ENCODE results near the gene ITGA6. TPM values are rescaled to one million over a fixed set of nuclear protein-coding genes. Genes with fewer than 3 reads are reported as not detected.

ITGA6 gene
- total and polyA plus RNA-seq, 2 donors (not counting 1 experiment from before 2014, with no cell fraction given): 6.4 to 19.8 TPM

DNA sequence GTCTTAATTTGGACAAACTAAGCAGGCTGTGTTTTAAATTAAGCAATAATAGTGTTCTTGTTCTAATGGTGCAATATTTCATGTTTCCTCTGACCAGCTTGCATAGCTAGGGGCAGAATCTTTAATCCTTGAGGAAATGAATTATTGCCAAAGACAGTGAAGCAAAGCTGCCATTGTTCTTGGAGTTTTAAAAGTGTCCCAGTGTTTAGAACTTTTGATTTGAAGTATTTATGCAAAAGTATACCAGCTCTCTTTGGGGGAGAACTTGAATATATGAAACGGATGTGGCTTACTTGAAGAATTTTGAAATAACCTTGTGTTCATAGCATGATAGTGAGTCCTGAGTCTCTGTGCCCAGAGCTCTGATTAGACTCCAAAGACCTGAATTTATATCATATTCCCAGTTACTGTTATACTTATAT lies 33.4 kb downstream of the ITGA6 start:
- Histone ChIP-seq H3K36me3 (ENCODE audit: control insufficient read depth, insufficient read depth, low read length) (no peaks in the 10 kb centered on the region), H3K27ac (ENCODE audit: insufficient read depth, low read length) (no peak overlapping the region), H3K27me3 (ENCODE audit: control insufficient read depth, insufficient read depth, low read length) (no peaks in the 10 kb centered on the region), H2AFZ (ENCODE audit: low read length) (no peak overlapping the region), H4K20me1 (ENCODE audit: control insufficient read depth, extremely low read depth, insufficient read depth, low read length) (no peaks in the 10 kb centered on the region), H3K4me3 (replicated peaks in 1 of 4; ENCODE audit: control extremely low read depth in 1 of 4, insufficient read depth in 1 of 4, low read depth in 3 of 4, low read length in 4 of 4) (no peak overlapping the region), H3K4me2 (ENCODE audit: extremely low read depth, insufficient read depth, low read length) (no peak overlapping the region), H3K4me1 (ENCODE audit: control insufficient read depth, extremely low read depth, insufficient read depth, low read length) (peaks cover 2% of the 10 kb centered on the region), H3K79me2 (ENCODE audit: control insufficient read depth, insufficient read depth, low read length) (no peaks in the 10 kb centered on the region), H3K9me3 (ENCODE audit: control insufficient read depth, insufficient read depth, low read depth, low read length) (no peaks in the 10 kb centered on the region), H3K9ac (ENCODE audit: insufficient read depth, low read length) (no peak overlapping the region)
- peak in 1 of 2 donors; percentile 63 for DNase-seq (ENCODE audit: low read depth in 2 of 2)
- no peak for TF ChIP-seq CTCF (conservative IDR thresholded peaks at IDR 0.05 in 1 of 2, IDR thresholded peaks at IDR 0.05 in 1 of 2; ENCODE audit: low read depth in 1 of 2, low read length in 2 of 2)
- no peak for TF ChIP-seq EZH2 (IDR thresholded peaks at IDR 0.05; ENCODE audit: low read length, missing control alignments)

- no peak overlapping the region for H3K4me2 ChIP-seq (ENCODE audit: extremely low read depth, insufficient read depth, low read length)
- peaks cover 2% of the 10 kb centered on the region for H3K4me1 ChIP-seq (ENCODE audit: control insufficient read depth, extremely low read depth, insufficient read depth, low read length)
- H3K27me3 ChIP-seq (ENCODE audit: control insufficient read depth, insufficient read depth, low read length): no peaks in the 10 kb centered on the region
- H3K4me3 ChIP-seq (replicated peaks in 1 of 4; ENCODE audit: control extremely low read depth in 1 of 4, insufficient read depth in 1 of 4, low read depth in 3 of 4, low read length in 4 of 4): no peak overlapping the region
- H3K9me3 ChIP-seq (ENCODE audit: control insufficient read depth, insufficient read depth, low read depth, low read length): no peaks in the 10 kb centered on the region
- peak in 1 of 2 donors; percentile 35 for DNase-seq (ENCODE audit: low read depth in 2 of 2)
- H3K36me3 ChIP-seq (ENCODE audit: control insufficient read depth, insufficient read depth, low read length): no peaks in the 10 kb centered on the region
- no peaks in the 10 kb centered on the region for H4K20me1 ChIP-seq (ENCODE audit: control insufficient read depth, extremely low read depth, insufficient read depth, low read length)
- H3K79me2 ChIP-seq (ENCODE audit: control insufficient read depth, insufficient read depth, low read length): no peaks in the 10 kb centered on the region
- peak; percentile 74 to 90 for TF ChIP-seq CTCF (conservative IDR thresholded peaks at IDR 0.05 in 1 of 2, IDR thresholded peaks at IDR 0.05 in 1 of 2; ENCODE audit: low read depth in 1 of 2, low read length in 2 of 2)
- TF ChIP-seq EZH2 (IDR thresholded peaks at IDR 0.05; ENCODE audit: low read length, missing control alignments): no peak
- H3K27ac ChIP-seq (ENCODE audit: insufficient read depth, low read length): no peak overlapping the region
- no peak overlapping the region for H3K9ac ChIP-seq (ENCODE audit: insufficient read depth, low read length)
- H2AFZ ChIP-seq (ENCODE audit: low read length): no peak overlapping the region
Observed at GRCh38 chr2:172461591-172462372, 34.4 kb downstream of the ITGA6 start.

- no peak overlapping the region for H3K27ac ChIP-seq (ENCODE audit: insufficient read depth, low read length)
- TF ChIP-seq CTCF (conservative IDR thresholded peaks at IDR 0.05 in 1 of 2, IDR thresholded peaks at IDR 0.05 in 1 of 2; ENCODE audit: low read depth in 1 of 2, low read length in 2 of 2) (no peak), EZH2 (IDR thresholded peaks at IDR 0.05; ENCODE audit: low read length, missing control alignments) (no peak)
- no peaks in the 10 kb centered on the region for H3K9me3 ChIP-seq (ENCODE audit: control insufficient read depth, insufficient read depth, low read depth, low read length)
- no peaks in the 10 kb centered on the region for H3K79me2 ChIP-seq (ENCODE audit: control insufficient read depth, insufficient read depth, low read length)
- H4K20me1 ChIP-seq (ENCODE audit: control insufficient read depth, extremely low read depth, insufficient read depth, low read length): no peaks in the 10 kb centered on the region
- H3K4me1 ChIP-seq (ENCODE audit: control insufficient read depth, extremely low read depth, insufficient read depth, low read length): peaks cover 2% of the 10 kb centered on the region
- H3K4me3 ChIP-seq (replicated peaks in 1 of 4; ENCODE audit: control extremely low read depth in 1 of 4, insufficient read depth in 1 of 4, low read depth in 3 of 4, low read length in 4 of 4): no peak overlapping the region
- DNase-seq (ENCODE audit: low read depth in 2 of 2): no peak
- H2AFZ ChIP-seq (ENCODE audit: low read length): no peak overlapping the region
- no peaks in the 10 kb centered on the region for H3K36me3 ChIP-seq (ENCODE audit: control insufficient read depth, insufficient read depth, low read length)
- no peak overlapping the region for H3K9ac ChIP-seq (ENCODE audit: insufficient read depth, low read length)
- H3K4me2 ChIP-seq (ENCODE audit: extremely low read depth, insufficient read depth, low read length): no peak overlapping the region
- H3K27me3 ChIP-seq (ENCODE audit: control insufficient read depth, insufficient read depth, low read length): no peaks in the 10 kb centered on the region
Observed at GRCh38 chr2:172462373-172462848, 35.0 kb downstream of the ITGA6 start.

Measured in fibroblast of lung (primary cell).